HEK293 (cell line): Measurements from ENCODE around the gene TLE6.
A peak's percentile ranks its signal among the peaks of the same experiment; 100 is the strongest.

Experiments used
- CTCF ChIA-PET: fragments of 350-600 bp; formaldehyde crosslinking; extraction: SDS; loops from one replicate; lab custom pipeline; 2021; ENCODE audit warnings: antibody characterized with exemption; lab: Yijun Ruan, JAX
- POLR2A ChIA-PET: fragments of 300-600 bp; formaldehyde crosslinking; extraction: SDS; loops from one replicate; lab custom pipeline; 2020; ENCODE audit warnings: antibody characterized with exemption, inconsistent platforms; lab: Yijun Ruan, JAX
- H3K27ac ChIP-seq: fragments of 200-500 bp; sonication (Bioruptor generic); 2 replicates; pipeline ENCODE4 v1.5.1; 2014; ENCODE audit warnings: low read depth, low read length, control low read depth, inconsistent platforms; ENCODE audit errors: extremely low read depth
- H3K36me3 ChIP-seq, 2 experiments: fragments of 200-500 bp in 1 of 2; sonication (Bioruptor generic) in 1 of 2; 1 replicate in 1 of 2; 2 replicates in 1 of 2; pipeline ENCODE4 v1.5.1; 2014 to 2017; ENCODE audit warnings: inconsistent platforms in 2 of 2, low read length in 2 of 2; ENCODE audit not compliant: control insufficient read depth in 2 of 2, insufficient read depth in 1 of 2
- H3K4me1 ChIP-seq: fragments of 200-500 bp; sonication (Bioruptor generic); 2 replicates; pipeline ENCODE4 v1.5.1; 2014; ENCODE audit warnings: mild to moderate bottlenecking, low read length, inconsistent platforms; ENCODE audit not compliant: control insufficient read depth, insufficient read depth
- H3K4me3 ChIP-seq: 2 replicates; pipeline ENCODE4 v1.5.1; 2011; ENCODE audit warnings: low read depth, mild to moderate bottlenecking, control low read depth, low read length, moderate library complexity
- H3K9me3 ChIP-seq: fragments of 200-500 bp; sonication (Bioruptor generic); 2 replicates; pipeline ENCODE4 v1.5.1; 2014; ENCODE audit warnings: low read depth, low read length, inconsistent platforms; ENCODE audit not compliant: control insufficient read depth, insufficient read depth
- AEBP2 ChIP-seq: fragments of 450-650 bp; formaldehyde crosslinking; IDR thresholded peaks from 2 replicates; pipeline ENCODE4 v1.5.1; 2016; ENCODE audit warnings: missing biosample characterization, missing genetic modification characterization, borderline replicate concordance
- BCL11A ChIP-seq: fragments of 450-650 bp; formaldehyde crosslinking; IDR thresholded peaks from 2 replicates; pipeline ENCODE4 v1.5.1; 2016; ENCODE audit warnings: low read depth, missing biosample characterization, missing genetic modification characterization
- FEZF1 ChIP-seq: fragments of 450-650 bp; formaldehyde crosslinking; IDR thresholded peaks from 2 replicates; pipeline ENCODE4 v1.5.1; 2016; ENCODE audit warnings: missing biosample characterization, missing genetic modification characterization
- KLF8 ChIP-seq: fragments of 450-650 bp; formaldehyde crosslinking; IDR thresholded peaks from 2 replicates; pipeline ENCODE4 v1.5.1; 2016; ENCODE audit warnings: missing biosample characterization, missing genetic modification characterization
- OVOL3 ChIP-seq: fragments of 450-650 bp; formaldehyde crosslinking; IDR thresholded peaks from 2 replicates; pipeline ENCODE4 v1.5.1; 2016; ENCODE audit warnings: missing biosample characterization, missing genetic modification characterization
- SCRT1 ChIP-seq: fragments of 450-650 bp; formaldehyde crosslinking; IDR thresholded peaks from 2 replicates; pipeline ENCODE4 v1.5.1; 2016; ENCODE audit warnings: missing biosample characterization, missing genetic modification characterization, borderline replicate concordance
- ZBTB8A ChIP-seq: fragments of 450-650 bp; formaldehyde crosslinking; IDR thresholded peaks from 2 replicates; pipeline ENCODE4 v1.5.1; 2016; ENCODE audit warnings: missing biosample characterization, missing genetic modification characterization
- ZFP3 ChIP-seq: fragments of 450-650 bp; formaldehyde crosslinking; IDR thresholded peaks from 2 replicates; pipeline ENCODE4 v1.5.1; 2016; ENCODE audit warnings: low read depth, missing biosample characterization, missing genetic modification characterization
- ZNF10 ChIP-seq: fragments of 450-650 bp; formaldehyde crosslinking; IDR thresholded peaks from 2 replicates; pipeline ENCODE4 v1.5.1; 2017; ENCODE audit warnings: missing biosample characterization, missing genetic modification characterization
- ZNF121 ChIP-seq: fragments of 450-650 bp; formaldehyde crosslinking; IDR thresholded peaks from 2 replicates; pipeline ENCODE4 v1.5.1; 2016; ENCODE audit warnings: missing biosample characterization, missing genetic modification characterization
- ZNF157 ChIP-seq: fragments of 450-650 bp; formaldehyde crosslinking; IDR thresholded peaks from 2 replicates; pipeline ENCODE4 v1.5.1; 2016; ENCODE audit warnings: missing biosample characterization, missing genetic modification characterization
- ZNF16 ChIP-seq: fragments of 450-650 bp; formaldehyde crosslinking; IDR thresholded peaks from 2 replicates; pipeline ENCODE4 v1.5.1; 2016; ENCODE audit warnings: low read depth, missing biosample characterization, missing genetic modification characterization
- ZNF214 ChIP-seq: fragments of 450-650 bp; formaldehyde crosslinking; IDR thresholded peaks from 2 replicates; pipeline ENCODE4 v1.5.1; 2017; ENCODE audit warnings: missing biosample characterization, mild to moderate bottlenecking, missing genetic modification characterization, borderline replicate concordance
- ZNF248 ChIP-seq: fragments of 450-650 bp; formaldehyde crosslinking; IDR thresholded peaks from 2 replicates; pipeline ENCODE4 v1.5.1; 2017; ENCODE audit warnings: missing biosample characterization, missing genetic modification characterization
- ZNF274 ChIP-seq, 2 experiments: fragments of 200-500 bp in 1 of 2; fragments of 450-650 bp in 1 of 2; sonication (Bioruptor generic) in 1 of 2; formaldehyde crosslinking in 1 of 2; IDR thresholded peaks; 2 replicates each; pipeline versions ENCODE4 v1.5.1 to v1.6.1; 2014 to 2016; ENCODE audit warnings: borderline replicate concordance in 1 of 2, inconsistent platforms in 1 of 2, low read length in 1 of 2, missing biosample characterization in 1 of 2, missing genetic modification characterization in 1 of 2
- ZNF280C ChIP-seq: fragments of 450-650 bp; formaldehyde crosslinking; IDR thresholded peaks from 2 replicates; pipeline ENCODE4 v1.5.1; 2016; ENCODE audit warnings: missing biosample characterization, missing genetic modification characterization
- ZNF292 ChIP-seq: fragments of 450-650 bp; formaldehyde crosslinking; IDR thresholded peaks from 2 replicates; pipeline ENCODE4 v1.5.1; 2016; ENCODE audit warnings: low read depth, missing biosample characterization, missing genetic modification characterization, borderline replicate concordance
- ZNF37A ChIP-seq: fragments of 450-650 bp; IDR thresholded peaks from 2 replicates; pipeline ENCODE4 v1.5.1; 2018; ENCODE audit warnings: missing biosample characterization, missing genetic modification characterization
- ZNF449 ChIP-seq: fragments of 450-650 bp; formaldehyde crosslinking; IDR thresholded peaks from 2 replicates; pipeline ENCODE4 v1.5.1; 2017; ENCODE audit warnings: missing biosample characterization, mild to moderate bottlenecking, missing genetic modification characterization, moderate library complexity
- ZNF555 ChIP-seq: fragments of 450-650 bp; formaldehyde crosslinking; conservative IDR thresholded peaks from 2 replicates; pipeline ENCODE4 v1.5.1; 2017; ENCODE audit warnings: missing biosample characterization, mild to moderate bottlenecking, missing genetic modification characterization, inconsistent platforms
- ZNF585B ChIP-seq: fragments of 450-650 bp; formaldehyde crosslinking; IDR thresholded peaks from 2 replicates; pipeline ENCODE4 v1.5.1; 2016; ENCODE audit warnings: missing biosample characterization, missing genetic modification characterization
- ZNF610 ChIP-seq: fragments of 450-650 bp; formaldehyde crosslinking; IDR thresholded peaks from 2 replicates; pipeline ENCODE4 v1.5.1; 2016; ENCODE audit warnings: missing biosample characterization, missing genetic modification characterization, borderline replicate concordance
- ZNF624 ChIP-seq: fragments of 450-650 bp; formaldehyde crosslinking; IDR thresholded peaks from 2 replicates; pipeline ENCODE4 v1.5.1; 2017; ENCODE audit warnings: missing biosample characterization, missing genetic modification characterization
- ZXDB ChIP-seq: fragments of 450-650 bp; formaldehyde crosslinking; IDR thresholded peaks from 2 replicates; pipeline ENCODE4 v1.5.1; 2016; ENCODE audit warnings: missing biosample characterization, missing genetic modification characterization
- TF ChIP-seq, protein P1 (sequence below): fragments of 450-650 bp; formaldehyde crosslinking; IDR thresholded peaks from 2 replicates; pipeline ENCODE4 v1.5.1; 2016; ENCODE audit warnings: missing biosample characterization, missing genetic modification characterization
- TF ChIP-seq, protein P2 (sequence below): fragments of 450-650 bp; formaldehyde crosslinking; IDR thresholded peaks from 2 replicates; pipeline ENCODE4 v1.5.1; 2016; ENCODE audit warnings: missing biosample characterization, missing genetic modification characterization

TLE6 gene

GRCh38 chr19:3038214-3038613 lies 60.9 kb downstream of the TLE6 start:
- Histone ChIP-seq H3K9me3 (no peaks in the 10 kb centered on the region), H3K36me3 (no peaks in the 10 kb centered on the region), H3K4me1 (peaks cover 8% of the 10 kb centered on the region; the same call in 1 of the 2 replicates), H3K27ac (no peak overlapping the region), H3K4me3 (no peak overlapping the region)
- POLR2A ChIA-PET, result interaction anchor here (3.8 kb wide), 1 partner anchor 18 kb away, joined by 31 read pairs; no protein-coding TSS in a partner anchor
- peak; percentile 69 for TF ChIP-seq ZNF121 (tag by site-specific recombination)
- TF ChIP-seq ZNF624 (tag by site-specific recombination), result no peak
- CTCF ChIA-PET, result interaction anchor here (0.6 to 1.2 kb wide), 2 partner anchors 37 to 391 kb away, joined by 3 read pairs; no protein-coding TSS in a partner anchor

DNA sequence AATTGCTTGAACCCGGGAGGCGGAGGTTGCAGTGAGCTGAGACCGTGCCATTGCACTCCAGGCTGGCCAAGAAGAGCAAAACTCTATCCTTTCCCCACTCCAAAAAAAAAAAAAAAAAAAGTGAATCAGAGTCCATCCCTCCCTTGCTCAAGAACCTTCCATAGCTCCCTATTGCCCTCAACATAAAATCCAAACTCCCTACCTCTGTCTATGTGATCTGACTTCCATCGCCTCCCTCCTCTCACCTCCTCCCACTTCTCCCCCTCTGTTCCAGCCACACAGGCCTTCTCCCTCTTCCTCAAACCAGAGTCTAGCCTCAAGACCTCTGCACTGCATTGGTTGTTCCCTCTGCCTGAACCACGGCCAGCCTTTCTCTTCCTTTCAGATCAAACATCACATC lies 61.8 kb downstream of the TLE6 start:
- Histone ChIP-seq H3K9me3 (no peaks in the 10 kb centered on the region), H3K4me3 (no peak overlapping the region), H3K4me1 (peaks cover 8% of the 10 kb centered on the region; the same call in 1 of the 2 replicates), H3K36me3 (no peaks in the 10 kb centered on the region), H3K27ac (no peak overlapping the region)
- CTCF ChIA-PET, result interaction anchor here (0.6 kb wide), 1 partner anchor 88 kb away, joined by 5 read pairs; no protein-coding TSS in a partner anchor
- POLR2A ChIA-PET, result no interaction called here
- TF ChIP-seq ZNF214 (no peak), ZNF280C (tag by site-specific recombination) (no peak), ZNF292 (tag by site-specific recombination) (no peak), ZBTB8A (tag by site-specific recombination) (no peak), ZNF157 (tag by site-specific recombination) (no peak), ZNF10 (tag by site-specific recombination) (no peak), SCRT1 (tag by site-specific recombination) (0 out of 2 replicates have a peak, but pooled peaks have one; percentile 6), ZNF449 (no peak), ZNF16 (tag by site-specific recombination) (peak; percentile 99), ZNF585B (tag by site-specific recombination) (no peak), ZNF37A (tag by site-specific recombination) (no peak), ZNF610 (tag by site-specific recombination) (no peak), OVOL3 (tag by site-specific recombination) (no peak), FEZF1 (tag by site-specific recombination) (no peak), ZFP3 (tag by site-specific recombination) (no peak), ZXDB (tag by site-specific recombination) (no peak), ZNF555 (tag by site-specific recombination) (no peak), ZNF248 (tag by site-specific recombination) (no peak), ZNF274 (IDR thresholded peaks at IDR 0.05; ENCODE audit: low read length) (no peak), ZNF274 (tag by site-specific recombination; IDR thresholded peaks at IDR 0.05; ENCODE audit: borderline replicate concordance) (no peak), AEBP2 (tag by site-specific recombination) (no peak), KLF8 (tag by site-specific recombination) (peak; percentile 53; the same call in 1 of the 2 replicates), BCL11A (tag by site-specific recombination) (no peak)
- TF ChIP-seq, protein P1, sequence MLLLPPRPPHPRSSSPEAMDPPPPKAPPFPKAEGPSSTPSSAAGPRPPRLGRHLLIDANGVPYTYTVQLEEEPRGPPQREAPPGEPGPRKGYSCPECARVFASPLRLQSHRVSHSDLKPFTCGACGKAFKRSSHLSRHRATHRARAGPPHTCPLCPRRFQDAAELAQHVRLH (tag by site-specific recombination), result peak; percentile 95
- TF ChIP-seq, protein P2, sequence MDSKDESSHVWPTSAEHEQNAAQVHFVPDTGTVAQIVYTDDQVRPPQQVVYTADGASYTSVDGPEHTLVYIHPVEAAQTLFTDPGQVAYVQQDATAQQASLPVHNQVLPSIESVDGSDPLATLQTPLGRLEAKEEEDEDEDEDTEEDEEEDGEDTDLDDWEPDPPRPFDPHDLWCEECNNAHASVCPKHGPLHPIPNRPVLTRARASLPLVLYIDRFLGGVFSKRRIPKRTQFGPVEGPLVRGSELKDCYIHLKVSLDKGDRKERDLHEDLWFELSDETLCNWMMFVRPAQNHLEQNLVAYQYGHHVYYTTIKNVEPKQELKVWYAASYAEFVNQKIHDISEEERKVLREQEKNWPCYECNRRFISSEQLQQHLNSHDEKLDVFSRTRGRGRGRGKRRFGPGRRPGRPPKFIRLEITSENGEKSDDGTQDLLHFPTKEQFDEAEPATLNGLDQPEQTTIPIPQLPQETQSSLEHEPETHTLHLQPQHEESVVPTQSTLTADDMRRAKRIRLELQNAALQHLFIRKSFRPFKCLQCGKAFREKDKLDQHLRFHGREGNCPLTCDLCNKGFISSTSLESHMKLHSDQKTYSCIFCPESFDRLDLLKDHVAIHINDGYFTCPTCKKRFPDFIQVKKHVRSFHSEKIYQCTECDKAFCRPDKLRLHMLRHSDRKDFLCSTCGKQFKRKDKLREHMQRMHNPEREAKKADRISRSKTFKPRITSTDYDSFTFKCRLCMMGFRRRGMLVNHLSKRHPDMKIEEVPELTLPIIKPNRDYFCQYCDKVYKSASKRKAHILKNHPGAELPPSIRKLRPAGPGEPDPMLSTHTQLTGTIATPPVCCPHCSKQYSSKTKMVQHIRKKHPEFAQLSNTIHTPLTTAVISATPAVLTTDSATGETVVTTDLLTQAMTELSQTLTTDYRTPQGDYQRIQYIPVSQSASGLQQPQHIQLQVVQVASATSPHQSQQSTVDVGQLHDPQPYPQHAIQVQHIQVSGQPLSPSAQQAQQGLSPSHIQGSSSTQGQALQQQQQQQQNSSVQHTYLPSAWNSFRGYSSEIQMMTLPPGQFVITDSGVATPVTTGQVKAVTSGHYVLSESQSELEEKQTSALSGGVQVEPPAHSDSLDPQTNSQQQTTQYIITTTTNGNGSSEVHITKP (tag by site-specific recombination), result no peak
